Measurements from ENCODE around the gene AGK. TPM values are rescaled to one million over a fixed set of nuclear protein-coding genes. Genes with fewer than 3 reads are reported as not detected.

The AGK gene
- total and polyA plus RNA-seq, 7 donors: 7.8 to 21.3 (median 15.5) TPM

DNA sequence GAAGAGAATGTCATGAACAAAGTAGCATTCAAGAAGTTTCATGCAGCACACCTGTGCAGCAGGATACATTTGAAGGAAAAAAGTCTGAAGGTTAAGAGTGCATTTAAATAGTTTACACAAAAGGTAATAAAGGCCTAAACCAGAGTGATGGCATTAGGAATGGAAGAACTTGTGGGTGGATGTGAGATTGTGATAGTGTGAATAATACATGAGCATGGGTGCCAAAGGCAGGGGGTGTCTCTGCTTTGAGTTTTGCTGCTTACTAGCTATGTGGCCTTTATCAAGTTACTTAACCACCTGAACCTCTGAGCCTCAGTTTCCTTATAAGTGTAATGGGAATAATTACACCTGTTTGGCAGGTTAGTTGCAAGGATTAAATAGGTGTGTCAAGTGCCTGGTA, 21.0 kb downstream of the AGK start:
- TF ChIP-seq POLR2A (IDR thresholded peaks at IDR 0.05): no peak
- TF ChIP-seq, protein P1, sequence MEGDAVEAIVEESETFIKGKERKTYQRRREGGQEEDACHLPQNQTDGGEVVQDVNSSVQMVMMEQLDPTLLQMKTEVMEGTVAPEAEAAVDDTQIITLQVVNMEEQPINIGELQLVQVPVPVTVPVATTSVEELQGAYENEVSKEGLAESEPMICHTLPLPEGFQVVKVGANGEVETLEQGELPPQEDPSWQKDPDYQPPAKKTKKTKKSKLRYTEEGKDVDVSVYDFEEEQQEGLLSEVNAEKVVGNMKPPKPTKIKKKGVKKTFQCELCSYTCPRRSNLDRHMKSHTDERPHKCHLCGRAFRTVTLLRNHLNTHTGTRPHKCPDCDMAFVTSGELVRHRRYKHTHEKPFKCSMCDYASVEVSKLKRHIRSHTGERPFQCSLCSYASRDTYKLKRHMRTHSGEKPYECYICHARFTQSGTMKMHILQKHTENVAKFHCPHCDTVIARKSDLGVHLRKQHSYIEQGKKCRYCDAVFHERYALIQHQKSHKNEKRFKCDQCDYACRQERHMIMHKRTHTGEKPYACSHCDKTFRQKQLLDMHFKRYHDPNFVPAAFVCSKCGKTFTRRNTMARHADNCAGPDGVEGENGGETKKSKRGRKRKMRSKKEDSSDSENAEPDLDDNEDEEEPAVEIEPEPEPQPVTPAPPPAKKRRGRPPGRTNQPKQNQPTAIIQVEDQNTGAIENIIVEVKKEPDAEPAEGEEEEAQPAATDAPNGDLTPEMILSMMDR (IDR thresholded peaks at IDR 0.05): no peak
- TF ChIP-seq POLR2AphosphoS5 (IDR thresholded peaks at IDR 0.05): no peak
- no peak for TF ChIP-seq EP300 (IDR thresholded peaks at IDR 0.05)
- no peak for DNase-seq
- Histone ChIP-seq H3K4me1 (peaks cover 0 to 4% (median 0%) of the 10 kb centered on the region in 4 donors), H3K36me3 (peaks cover 0 to 4% (median 0%) of the 10 kb centered on the region in 4 donors), H3K9me3 (peaks cover 0 to 6% (median 0%) of the 10 kb centered on the region in 4 donors), H3K27ac (no peak overlapping the region), H3K4me3 (no peak overlapping the region), H3K27me3 (no peaks in the 10 kb centered on the region)
- intact Hi-C loops (cut with DNase I): no loop called here

DNA sequence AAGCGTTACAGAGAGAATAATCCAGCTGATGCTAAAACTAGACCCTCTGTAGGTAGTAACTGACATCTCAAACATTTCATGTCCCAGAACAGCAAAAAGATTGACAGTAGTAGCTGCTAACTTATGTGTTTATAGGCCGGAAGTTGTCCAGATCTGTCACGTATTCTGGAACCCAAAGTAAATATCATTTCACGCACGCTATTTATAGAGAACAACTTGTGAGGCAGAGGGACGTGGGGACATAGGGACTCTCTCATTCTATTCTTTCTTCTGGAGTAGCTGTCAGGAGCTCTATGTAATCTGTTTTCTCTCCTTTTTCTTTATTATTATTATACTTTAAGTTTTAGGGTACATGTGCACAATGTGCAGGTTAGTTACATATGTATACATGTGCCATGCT, 22.3 kb downstream of the AGK start:
- H3K36me3 ChIP-seq: no peaks in the 10 kb centered on the region
- H3K4me3 ChIP-seq: no peak overlapping the region
- TF ChIP-seq POLR2A (IDR thresholded peaks at IDR 0.05): no peak
- TF ChIP-seq POLR2AphosphoS5 (IDR thresholded peaks at IDR 0.05): no peak
- TF ChIP-seq, protein P1 (IDR thresholded peaks at IDR 0.05): no peak
- TF ChIP-seq EP300 (IDR thresholded peaks at IDR 0.05): no peak
- DNase-seq: no peak
- peaks cover 0 to 6% (median 0%) of the 10 kb centered on the region in 4 donors for H3K9me3 ChIP-seq
- H3K27ac ChIP-seq: no peak overlapping the region
- 96 to 98% methylated on average over 6 of the region's 6 CpGs for WGBS, 2 donors
- intact Hi-C loops (cut with DNase I): no loop called here
- no peaks in the 10 kb centered on the region for H3K4me1 ChIP-seq
- no peaks in the 10 kb centered on the region for H3K27me3 ChIP-seq

GRCh38 chr7:141575164-141575563, 24.0 kb downstream of the AGK start:
- no peak overlapping the region for H3K27ac ChIP-seq
- no peak for DNase-seq
- H3K27me3 ChIP-seq: no peaks in the 10 kb centered on the region
- TF ChIP-seq, protein P1 (IDR thresholded peaks at IDR 0.05): no peak
- TF ChIP-seq POLR2AphosphoS5 (IDR thresholded peaks at IDR 0.05): no peak
- no peak for TF ChIP-seq EP300 (IDR thresholded peaks at IDR 0.05)
- TF ChIP-seq POLR2A (IDR thresholded peaks at IDR 0.05): no peak
- H3K9me3 ChIP-seq: peaks cover 0 to 11% (median 0%) of the 10 kb centered on the region in 4 donors
- intact Hi-C loops (cut with DNase I): loop anchor here (2.0 kb wide), 1 partner anchor 36 kb away; no protein-coding TSS in a partner anchor
- H3K36me3 ChIP-seq: no peaks in the 10 kb centered on the region
- H3K4me3 ChIP-seq: no peak overlapping the region
- no peaks in the 10 kb centered on the region for H3K4me1 ChIP-seq
- WGBS, 2 donors: 94 to 99% methylated on average over 1 of the region's 1 CpG

DNA sequence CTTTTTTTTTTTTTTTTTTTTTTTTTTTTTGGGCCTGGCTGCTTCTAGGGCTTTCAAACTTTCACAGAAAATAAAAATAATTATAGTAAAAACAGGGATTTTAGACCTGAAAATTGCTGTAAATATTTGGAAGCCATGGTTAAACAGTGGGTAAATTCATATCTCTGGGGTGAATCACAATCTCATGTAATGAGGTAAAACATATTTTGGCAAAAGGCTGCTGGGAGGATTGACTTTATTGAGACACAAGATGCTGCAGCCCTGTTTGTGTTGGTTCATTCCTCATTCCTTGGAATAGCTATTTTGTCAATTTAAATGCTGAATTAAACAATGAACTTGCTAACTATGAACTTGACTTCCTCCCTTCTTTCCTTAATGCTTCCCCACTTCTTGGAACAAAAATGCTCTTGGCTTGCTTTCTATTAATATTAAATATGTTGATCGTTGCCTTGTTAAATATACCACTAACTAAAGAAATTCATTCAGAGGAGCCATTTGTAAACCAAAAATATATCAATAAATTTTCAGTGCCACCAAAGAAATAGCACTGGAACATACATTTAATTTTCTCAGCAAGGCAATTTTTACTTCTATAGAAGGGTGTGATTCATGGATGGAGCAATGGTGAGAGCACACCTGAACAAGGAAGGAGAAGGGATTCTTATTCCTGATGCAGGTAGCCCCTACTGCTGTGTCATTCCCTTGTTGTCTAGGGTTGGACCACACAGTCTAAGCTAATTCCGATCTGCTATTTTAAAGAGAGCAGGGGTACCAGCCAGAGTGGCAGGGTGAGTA, 24.6 kb downstream of the AGK start:
- no peak for DNase-seq
- no peaks in the 10 kb centered on the region for H3K27me3 ChIP-seq

More for the DNA sequence above, 24.6 kb downstream of the AGK start:
- Histone ChIP-seq H3K36me3 (no peaks in the 10 kb centered on the region), H3K9me3 (peaks cover 0 to 11% (median 0%) of the 10 kb centered on the region in 4 donors), H3K4me1 (no peaks in the 10 kb centered on the region), H3K27ac (no peak overlapping the region), H3K4me3 (no peak overlapping the region)
- WGBS, 2 donors: 95 to 97% methylated on average over 2 of the region's 2 CpGs
- no peak for TF ChIP-seq POLR2AphosphoS5 (IDR thresholded peaks at IDR 0.05)
- no peak for TF ChIP-seq EP300 (IDR thresholded peaks at IDR 0.05)
- TF ChIP-seq, protein P1 (IDR thresholded peaks at IDR 0.05): no peak
- TF ChIP-seq POLR2A (IDR thresholded peaks at IDR 0.05): no peak
- intact Hi-C loops (cut with DNase I): loop anchor here (2.0 kb wide), 1 partner anchor 35 kb away; no protein-coding TSS in a partner anchor
